Measurements from ENCODE around the gene LONP2. TPM values are rescaled to one million over a fixed set of nuclear protein-coding genes. Genes with fewer than 3 reads are reported as not detected.

LONP2 gene
- total and polyA plus RNA-seq, 2 experiments from 2014 or later, result 12.4 to 25.2 TPM

DNA sequence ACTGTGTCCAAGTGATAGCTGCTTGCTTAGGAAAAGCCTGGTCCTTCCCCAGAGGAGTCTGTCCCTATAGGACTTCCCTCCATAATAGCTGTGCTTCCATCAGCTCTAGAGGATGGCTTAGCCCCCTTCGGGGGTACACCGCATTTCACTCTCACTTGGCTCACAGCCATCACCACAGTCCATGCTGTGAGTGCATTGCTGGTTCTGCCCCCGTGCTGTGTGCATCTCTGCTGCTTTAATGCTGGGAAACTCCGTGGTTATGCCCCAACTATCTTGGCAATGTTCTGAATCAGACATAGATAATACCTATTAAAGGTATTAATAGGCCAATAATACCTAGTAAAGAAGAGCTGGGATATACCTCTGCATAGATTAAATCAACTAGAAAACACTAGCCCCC lies 82.8 kb downstream of the LONP2 start:
- no peaks in the 10 kb centered on the region for H3K4me1 ChIP-seq (ENCODE audit: insufficient read depth)
- ATAC-seq, result no peak

DNA sequence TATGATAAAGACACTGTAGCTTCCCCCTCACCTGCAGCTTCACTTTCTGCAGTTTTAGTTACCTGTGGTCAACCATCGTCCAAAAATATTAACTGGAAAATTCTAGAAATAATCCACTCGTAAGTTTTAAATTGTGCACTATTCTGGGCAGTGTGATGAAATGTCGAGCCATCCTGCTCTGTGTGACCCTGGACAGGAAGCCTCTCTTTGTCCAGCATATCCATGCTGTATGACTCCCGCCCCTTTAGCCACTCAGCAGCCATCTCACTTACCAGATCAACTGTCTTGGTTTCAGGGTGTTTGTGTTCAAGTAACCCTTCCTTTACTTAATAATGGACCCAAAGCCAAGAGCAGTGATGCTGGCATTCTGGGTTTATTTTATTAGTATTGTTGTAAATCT lies 85.0 kb downstream of the LONP2 start:
- Histone ChIP-seq H4K20me1 (replicated peaks; ENCODE audit: insufficient read depth) (no peaks in the 10 kb centered on the region), H3K4me1 (ENCODE audit: insufficient read depth) (peaks cover 10% of the 10 kb centered on the region; the same call in 1 of the 2 replicates), H3K9me2 (ENCODE audit: insufficient read depth) (no peaks in the 10 kb centered on the region), H3F3A (replicated peaks; ENCODE audit: low read depth) (no peaks in the 10 kb centered on the region), H3K36me3 (ENCODE audit: insufficient read depth) (no peaks in the 10 kb centered on the region), H3K79me2 (replicated peaks; ENCODE audit: insufficient read depth) (no peaks in the 10 kb centered on the region), H2AFZ (no peak overlapping the region), H3K4me2 (no peak overlapping the region), H3K27me3 (ENCODE audit: insufficient read depth) (no peaks in the 10 kb centered on the region), H3K27ac (ENCODE audit: low read depth) (no peak overlapping the region), H3K4me3 (no peak overlapping the region)
- Mint-ChIP-seq H3K4me1 (peaks cover 13% of the 10 kb centered on the region), H3K9me3 (no peaks in the 10 kb centered on the region), H3K36me3 (ENCODE audit: low read depth) (peaks cover 6% of the 10 kb centered on the region; the same call in 1 of the 3 replicates), H3K27me3 (ENCODE audit: insufficient read depth, low read depth, poor library complexity) (peaks cover under 1% of the 10 kb centered on the region), H3K4me3 (no peak overlapping the region), H3K27ac (no peak overlapping the region)
- TF ChIP-seq EZH2phosphoT487 (IDR thresholded peaks at IDR 0.05; ENCODE audit: unreplicated experiment) (no peak), JUNB (IDR thresholded peaks at IDR 0.05; ENCODE audit: unreplicated experiment) (no peak), POLR2AphosphoS5 (IDR thresholded peaks at IDR 0.05; ENCODE audit: low read depth) (no peak), ZNF114 (CRISPR knock-in tag; IDR thresholded peaks at IDR 0.05) (no peak), ZNF331 (CRISPR knock-in tag; IDR thresholded peaks at IDR 0.05; ENCODE audit: low read depth) (no peak), NANOG (IDR thresholded peaks at IDR 0.05; ENCODE audit: borderline replicate concordance) (no peak)
- TF ChIP-seq, protein P1, sequence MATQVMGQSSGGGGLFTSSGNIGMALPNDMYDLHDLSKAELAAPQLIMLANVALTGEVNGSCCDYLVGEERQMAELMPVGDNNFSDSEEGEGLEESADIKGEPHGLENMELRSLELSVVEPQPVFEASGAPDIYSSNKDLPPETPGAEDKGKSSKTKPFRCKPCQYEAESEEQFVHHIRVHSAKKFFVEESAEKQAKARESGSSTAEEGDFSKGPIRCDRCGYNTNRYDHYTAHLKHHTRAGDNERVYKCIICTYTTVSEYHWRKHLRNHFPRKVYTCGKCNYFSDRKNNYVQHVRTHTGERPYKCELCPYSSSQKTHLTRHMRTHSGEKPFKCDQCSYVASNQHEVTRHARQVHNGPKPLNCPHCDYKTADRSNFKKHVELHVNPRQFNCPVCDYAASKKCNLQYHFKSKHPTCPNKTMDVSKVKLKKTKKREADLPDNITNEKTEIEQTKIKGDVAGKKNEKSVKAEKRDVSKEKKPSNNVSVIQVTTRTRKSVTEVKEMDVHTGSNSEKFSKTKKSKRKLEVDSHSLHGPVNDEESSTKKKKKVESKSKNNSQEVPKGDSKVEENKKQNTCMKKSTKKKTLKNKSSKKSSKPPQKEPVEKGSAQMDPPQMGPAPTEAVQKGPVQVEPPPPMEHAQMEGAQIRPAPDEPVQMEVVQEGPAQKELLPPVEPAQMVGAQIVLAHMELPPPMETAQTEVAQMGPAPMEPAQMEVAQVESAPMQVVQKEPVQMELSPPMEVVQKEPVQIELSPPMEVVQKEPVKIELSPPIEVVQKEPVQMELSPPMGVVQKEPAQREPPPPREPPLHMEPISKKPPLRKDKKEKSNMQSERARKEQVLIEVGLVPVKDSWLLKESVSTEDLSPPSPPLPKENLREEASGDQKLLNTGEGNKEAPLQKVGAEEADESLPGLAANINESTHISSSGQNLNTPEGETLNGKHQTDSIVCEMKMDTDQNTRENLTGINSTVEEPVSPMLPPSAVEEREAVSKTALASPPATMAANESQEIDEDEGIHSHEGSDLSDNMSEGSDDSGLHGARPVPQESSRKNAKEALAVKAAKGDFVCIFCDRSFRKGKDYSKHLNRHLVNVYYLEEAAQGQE (IDR thresholded peaks at IDR 0.05; ENCODE audit: unreplicated experiment), result no peak
- TF ChIP-seq, protein P2, sequence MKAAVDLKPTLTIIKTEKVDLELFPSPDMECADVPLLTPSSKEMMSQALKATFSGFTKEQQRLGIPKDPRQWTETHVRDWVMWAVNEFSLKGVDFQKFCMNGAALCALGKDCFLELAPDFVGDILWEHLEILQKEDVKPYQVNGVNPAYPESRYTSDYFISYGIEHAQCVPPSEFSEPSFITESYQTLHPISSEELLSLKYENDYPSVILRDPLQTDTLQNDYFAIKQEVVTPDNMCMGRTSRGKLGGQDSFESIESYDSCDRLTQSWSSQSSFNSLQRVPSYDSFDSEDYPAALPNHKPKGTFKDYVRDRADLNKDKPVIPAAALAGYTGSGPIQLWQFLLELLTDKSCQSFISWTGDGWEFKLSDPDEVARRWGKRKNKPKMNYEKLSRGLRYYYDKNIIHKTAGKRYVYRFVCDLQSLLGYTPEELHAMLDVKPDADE (IDR thresholded peaks at IDR 0.05), result no peak
- no peak for ATAC-seq
- DNase-seq (ENCODE audit: low spot score), result no peak

More for the DNA sequence above, 82.8 kb downstream of the LONP2 start:
- no peak overlapping the region for H3K4me3 ChIP-seq
- H3K27me3 Mint-ChIP-seq (ENCODE audit: insufficient read depth, low read depth, poor library complexity), result no peaks in the 10 kb centered on the region
- 0 out of 2 replicates have a peak overlapping the region, but pooled peaks have one; percentile 30 for H3K27ac ChIP-seq (ENCODE audit: low read depth)
- H3K27me3 ChIP-seq (ENCODE audit: insufficient read depth), result no peaks in the 10 kb centered on the region
- H3K79me2 ChIP-seq (replicated peaks; ENCODE audit: insufficient read depth), result no peaks in the 10 kb centered on the region
- H3K9me3 Mint-ChIP-seq, result no peaks in the 10 kb centered on the region
- H3F3A ChIP-seq (replicated peaks; ENCODE audit: low read depth), result no peaks in the 10 kb centered on the region
- H3K36me3 Mint-ChIP-seq (ENCODE audit: low read depth), result peaks cover 5% of the 10 kb centered on the region; the same call in 1 of the 3 replicates
- H4K20me1 ChIP-seq (replicated peaks; ENCODE audit: insufficient read depth), result no peaks in the 10 kb centered on the region
- TF ChIP-seq, protein P1 (IDR thresholded peaks at IDR 0.05; ENCODE audit: unreplicated experiment), result no peak
- H2AFZ ChIP-seq, result no peak overlapping the region
- peaks cover 4% of the 10 kb centered on the region; the same call in 1 of the 3 replicates for H3K4me1 Mint-ChIP-seq
- no peaks in the 10 kb centered on the region for H3K9me2 ChIP-seq (ENCODE audit: insufficient read depth)
- DNase-seq (ENCODE audit: low spot score), result no peak
- no peak overlapping the region for H3K27ac Mint-ChIP-seq
- H3K4me3 Mint-ChIP-seq, result no peak overlapping the region
- H3K36me3 ChIP-seq (ENCODE audit: insufficient read depth), result no peaks in the 10 kb centered on the region
- H3K4me2 ChIP-seq, result no peak overlapping the region

Measured in GM23338 (cell line).